ENCODE results near the gene NID2.

Gene NID2

GRCh38 chr14:52002542-52002941 is 66.3 kb downstream of the NID2 start:
- DNase-seq (ENCODE audit: low read depth) = no peak

- DNase-seq (ENCODE audit: low read depth) = no peak
These were observed 68.2 kb downstream of the NID2 start for GRCh38 chr14:52000696-52001095.

GRCh38 chr14:52000019-52000582 is 68.8 kb downstream of the NID2 start:
- DNase-seq (ENCODE audit: low read depth) = no peak

- no peak for DNase-seq (ENCODE audit: low read depth)
These were observed 69.8 kb downstream of the NID2 start for GRCh38 chr14:51999084-51999483.

GRCh38 chr14:51998348-51998747 is 70.5 kb downstream of the NID2 start:
- DNase-seq (ENCODE audit: low read depth) = no peak

- no peak for DNase-seq (ENCODE audit: low read depth)
These were observed 72.6 kb downstream of the NID2 start for GRCh38 chr14:51996148-51996746.

- no peak for DNase-seq (ENCODE audit: low read depth)
These were observed 75.5 kb downstream of the NID2 start for GRCh38 chr14:51993285-51993920.

GRCh38 chr14:51990488-51990887 is 78.4 kb downstream of the NID2 start:
- no peak for DNase-seq (ENCODE audit: low read depth)

- DNase-seq (ENCODE audit: low read depth) = peak; percentile 85
These were observed 79.3 kb downstream of the NID2 start, which contains the start of gene RTRAF for GRCh38 chr14:51989293-51990234. RTRAF (plus strand) TSS chr14:51989546; CDS start chr14:51989640, 94 bp downstream.

- DNase-seq (ENCODE audit: low read depth) = no peak
These were observed 80.6 kb downstream of the NID2 start for GRCh38 chr14:51988221-51988620.

GRCh38 chr14:51981218-51981854 is 87.5 kb downstream of the NID2 start:
- no peak for DNase-seq (ENCODE audit: low read depth)

- DNase-seq (ENCODE audit: low read depth) = peak; percentile 78
These were observed 89.7 kb downstream of the NID2 start for GRCh38 chr14:51979088-51979709.

GRCh38 chr14:51978681-51979085 is 90.2 kb downstream of the NID2 start:
- DNase-seq (ENCODE audit: low read depth) = no peak

GRCh38 chr14:51977075-51977474 is 91.8 kb downstream of the NID2 start:
- no peak for DNase-seq (ENCODE audit: low read depth)

- no peak for DNase-seq (ENCODE audit: low read depth)
These were observed 96.3 kb downstream of the NID2 start for GRCh38 chr14:51972566-51972965.

GRCh38 chr14:51969852-51970540 is 98.9 kb downstream of the NID2 start:
- no peak for DNase-seq (ENCODE audit: low read depth)

- DNase-seq (ENCODE audit: low read depth) = no peak
These were observed 101.3 kb downstream of the NID2 start for GRCh38 chr14:51967521-51967920.

- DNase-seq (ENCODE audit: low read depth) = no peak
These were observed 105.6 kb downstream of the NID2 start for GRCh38 chr14:51963286-51963685.

- no peak for DNase-seq (ENCODE audit: low read depth)
These were observed 106.1 kb downstream of the NID2 start for GRCh38 chr14:51962711-51963110.

GRCh38 chr14:51960866-51961265 is 108.0 kb downstream of the NID2 start:
- no peak for DNase-seq (ENCODE audit: low read depth)

- DNase-seq (ENCODE audit: low read depth) = no peak
These were observed 108.9 kb downstream of the NID2 start for GRCh38 chr14:51959928-51960327.
